Neural cell (in vitro differentiated cells): ENCODE results near the gene MAPK14. TPM values are rescaled to one million over a fixed set of nuclear protein-coding genes. Genes with fewer than 3 reads are reported as not detected.

ENCODE experiments used
- H2AFZ ChIP-seq: fragments of 200-600, 300-800 bp; sonication (generic), shearing (Covaris generic); 2 replicates; pipeline ENCODE4 v1.6.0; 2014; ENCODE audit warnings: low read depth, mild to moderate bottlenecking, antibody characterized with exemption, low read length, moderate library complexity
- H3F3A ChIP-seq: fragments of 200-600 bp; shearing (Covaris generic); 2 replicates; pipeline ENCODE4 v1.6.1; 2016; ENCODE audit warnings: mild to moderate bottlenecking, moderate library complexity, mixed read lengths, antibody characterized with exemption, low read length; ENCODE audit not compliant: insufficient read depth, poor library complexity, severe bottlenecking
- H3K27ac ChIP-seq: fragments of 200-600, 300-800 bp; sonication (generic), shearing (Covaris generic); 2 replicates; pipeline ENCODE4 v1.5.1; 2014; ENCODE audit warnings: mild to moderate bottlenecking, low read length, moderate library complexity
- H3K27me3 ChIP-seq: fragments of 300-800, 200-600 bp; sonication (generic), shearing (Covaris generic); 2 replicates; pipeline ENCODE4 v1.6.0; 2014; ENCODE audit warnings: mild to moderate bottlenecking, low read depth, low read length, moderate library complexity; ENCODE audit not compliant: insufficient read depth
- H3K36me3 ChIP-seq: fragments of 300-800, 200-600 bp; sonication (generic), shearing (Covaris generic); 2 replicates; pipeline ENCODE4 v1.5.1; 2014; ENCODE audit warnings: mild to moderate bottlenecking, antibody characterized with exemption, low read length, moderate library complexity; ENCODE audit not compliant: insufficient read depth
- H3K4me2 ChIP-seq: fragments of 300-800, 200-600 bp; sonication (generic), shearing (Covaris generic); 2 replicates; pipeline ENCODE4 v1.6.0; 2014; ENCODE audit warnings: mild to moderate bottlenecking, low read length
- H3K4me3 ChIP-seq: fragments of 300-800, 200-600 bp; sonication (generic), shearing (Covaris generic); 2 replicates; pipeline ENCODE4 v1.5.1; 2014; ENCODE audit warnings: mild to moderate bottlenecking, low read length, moderate library complexity
- H3K79me2 ChIP-seq: fragments of 200-600 bp; shearing (Covaris generic); replicated peaks from 2 replicates; pipeline ENCODE4 v1.6.0; 2014; ENCODE audit warnings: mild to moderate bottlenecking, low read length, moderate library complexity; ENCODE audit not compliant: insufficient read depth
- H3K9ac ChIP-seq: fragments of 300-800, 200-600 bp; sonication (generic), shearing (Covaris generic); 2 replicates; pipeline ENCODE4 v1.6.1; 2016; ENCODE audit warnings: mild to moderate bottlenecking, low read length, mixed read lengths
- H3K9me2 ChIP-seq: fragments of 200-600 bp; shearing (Covaris generic); 2 replicates; pipeline ENCODE4 v1.6.1; 2016; ENCODE audit warnings: mild to moderate bottlenecking, low read length, mixed read lengths; ENCODE audit not compliant: insufficient read depth
- H3K9me3 ChIP-seq: fragments of 200-600, 300-800 bp; sonication (generic), shearing (Covaris generic); 2 replicates; pipeline ENCODE4 v1.6.1; 2016; ENCODE audit warnings: mild to moderate bottlenecking, mixed run types, low read length, moderate library complexity, mixed read lengths
- H4K20me1 ChIP-seq: fragments of 200-600 bp; shearing (Covaris generic); 2 replicates; pipeline ENCODE4 v1.6.1; 2016; ENCODE audit warnings: mild to moderate bottlenecking, mixed run types; ENCODE audit not compliant: insufficient read depth
- REST ChIP-seq: IDR thresholded peaks from 2 replicates; pipeline ENCODE4 v1.6.1; 2012; ENCODE audit warnings: borderline replicate concordance
- SMC3 ChIP-seq: fragments of 450-650 bp; conservative IDR thresholded peaks from 2 replicates; pipeline ENCODE4 v1.6.1; 2014; ENCODE audit warnings: antibody characterized with exemption, mild to moderate bottlenecking, moderate library complexity; ENCODE audit not compliant: poor library complexity
- polyA plus RNA-seq: library from polyadenylated mRNA; depleted of rRNA; stranded (reverse); fragments of >200 nt; gene quantifications from 2 replicates; pipeline ENCODE4 v1.2.3, GENCODE V29; 2014

The MAPK14 gene
- polyA plus RNA-seq, 1 donor from 2014 or later: 26.6 TPM

GRCh38 chr6:36160147-36160760 is 132.6 kb downstream of the MAPK14 start:
- no peaks in the 10 kb centered on the region for H3K27me3 ChIP-seq
- H3K9me2 ChIP-seq: no peaks in the 10 kb centered on the region
- H3F3A ChIP-seq: no peaks in the 10 kb centered on the region
- no peaks in the 10 kb centered on the region for H3K9me3 ChIP-seq
- no peaks in the 10 kb centered on the region for H3K79me2 ChIP-seq
- no peak overlapping the region for H3K4me3 ChIP-seq
- no peak overlapping the region for H2AFZ ChIP-seq
- H3K36me3 ChIP-seq: no peaks in the 10 kb centered on the region
- H3K4me2 ChIP-seq: no peak overlapping the region
- TF ChIP-seq SMC3 (no peak), REST (no peak)
- H3K27ac ChIP-seq: no peak overlapping the region
- H4K20me1 ChIP-seq: no peaks in the 10 kb centered on the region
- no peak overlapping the region for H3K9ac ChIP-seq

Other genes with a start within 250 kb of the MAPK14 start
- gene CLPSL1, start 246.8 kb upstream of the MAPK14 start, polyA plus RNA-seq: not detected in 2 replicates
- gene CLPS, start 230.5 kb upstream of the MAPK14 start, polyA plus RNA-seq: not detected in 2 replicates
- 0.17 TPM in 1 of 2 replicates, not detected in the other for gene LHFPL5, start 222.5 kb upstream of the MAPK14 start, polyA plus RNA-seq
- 34.8 and 39.9 TPM in 2 replicates for gene SRPK1, start 106.7 kb upstream of the MAPK14 start, polyA plus RNA-seq
- gene SLC26A8, start 3.2 kb upstream of the MAPK14 start, polyA plus RNA-seq: not detected in 2 replicates
- 1.4 and 1.8 TPM in 2 replicates for gene MAPK13, start 102.7 kb downstream of the MAPK14 start, polyA plus RNA-seq
- 10.1 and 12.6 TPM in 2 replicates for gene BRPF3, start 168.9 kb downstream of the MAPK14 start, polyA plus RNA-seq
- 0.26 TPM in 1 of 2 replicates, not detected in the other for gene PNPLA1, start 242.3 kb downstream of the MAPK14 start, polyA plus RNA-seq